Nephron (organoid): ENCODE measurements around the gene DDX54.

ENCODE experiments used
- H3K27ac Mint-ChIP-seq, 3 experiments: 2 replicates each; pipeline ENCODE4 v1.8.0; 2020; ENCODE audit warnings: mixed read lengths in 3 of 3, mild to moderate bottlenecking in 2 of 3, moderate library complexity in 1 of 3
- H3K27me3 Mint-ChIP-seq: 2 replicates; pipeline ENCODE4 v1.8.0; 2021; ENCODE audit warnings: low read depth, mild to moderate bottlenecking, moderate library complexity, mixed read lengths
- H3K36me3 Mint-ChIP-seq: 2 replicates; pipeline ENCODE4 v1.8.0; 2020; ENCODE audit warnings: low read depth, mixed read lengths
- H3K4me1 Mint-ChIP-seq: 2 replicates; pipeline ENCODE4 v1.8.0; 2020; ENCODE audit warnings: mixed read lengths
- H3K4me3 Mint-ChIP-seq, 3 experiments: 2 replicates each; pipeline ENCODE4 v1.8.0; 2020; ENCODE audit warnings: mild to moderate bottlenecking in 3 of 3, mixed read lengths in 3 of 3, moderate library complexity in 2 of 3
- H3K9me3 Mint-ChIP-seq: 2 replicates; pipeline ENCODE4 v1.8.0; 2020; ENCODE audit warnings: mixed read lengths
- TF ChIP-seq, protein P1 (sequence below), 3 experiments: fragments of 200-600 bp; sonication (generic); IDR thresholded peaks; one replicate each; pipeline ENCODE4 v1.5.0; 2021; ENCODE audit warnings: antibody characterized with exemption in 3 of 3; ENCODE audit not compliant: unreplicated experiment in 3 of 3

The DDX54 gene

DNA sequence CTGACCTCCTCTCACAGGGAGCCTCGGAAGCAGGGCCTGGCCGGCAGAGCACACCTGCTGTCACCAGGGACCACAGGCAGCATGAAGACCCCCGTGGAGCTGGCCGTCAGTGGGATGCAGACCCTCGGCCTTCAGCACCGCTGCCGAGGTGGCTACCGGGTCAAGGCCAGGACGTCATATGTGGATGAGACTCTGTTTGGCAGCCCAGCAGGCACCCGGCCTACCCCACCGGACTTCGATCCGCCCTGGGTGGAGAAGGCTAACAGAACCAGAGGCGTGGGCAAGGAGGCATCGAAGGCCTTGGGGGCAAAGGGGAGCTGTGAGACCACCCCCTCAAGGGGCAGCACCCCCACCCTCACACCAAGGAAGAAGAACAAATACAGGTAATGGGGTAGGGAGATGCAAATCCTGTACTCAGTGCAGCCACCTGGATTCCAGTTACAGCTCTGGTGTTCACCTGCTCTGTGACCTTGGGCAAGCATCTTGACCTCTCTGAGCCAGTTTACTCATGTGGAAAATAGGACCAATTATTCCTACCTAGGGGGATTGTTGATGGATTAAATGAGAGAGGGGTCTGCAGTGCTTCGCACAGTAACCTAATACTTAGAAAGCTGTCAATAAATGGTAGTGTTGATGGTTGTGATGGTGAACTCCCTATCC lies 1.5 kb upstream of the DDX54 start:
- Mint-ChIP-seq H3K36me3 (peaks cover 28% of the 10 kb centered on the region), H3K4me3 (peak overlapping the region; percentile 89 to 99 (median 95)), H3K27me3 (no peaks in the 10 kb centered on the region), H3K4me1 (peaks cover 12% of the 10 kb centered on the region), H3K9me3 (no peaks in the 10 kb centered on the region), H3K27ac (peak overlapping the region; percentile 88 to 96 (median 90))
- TF ChIP-seq, protein P1, sequence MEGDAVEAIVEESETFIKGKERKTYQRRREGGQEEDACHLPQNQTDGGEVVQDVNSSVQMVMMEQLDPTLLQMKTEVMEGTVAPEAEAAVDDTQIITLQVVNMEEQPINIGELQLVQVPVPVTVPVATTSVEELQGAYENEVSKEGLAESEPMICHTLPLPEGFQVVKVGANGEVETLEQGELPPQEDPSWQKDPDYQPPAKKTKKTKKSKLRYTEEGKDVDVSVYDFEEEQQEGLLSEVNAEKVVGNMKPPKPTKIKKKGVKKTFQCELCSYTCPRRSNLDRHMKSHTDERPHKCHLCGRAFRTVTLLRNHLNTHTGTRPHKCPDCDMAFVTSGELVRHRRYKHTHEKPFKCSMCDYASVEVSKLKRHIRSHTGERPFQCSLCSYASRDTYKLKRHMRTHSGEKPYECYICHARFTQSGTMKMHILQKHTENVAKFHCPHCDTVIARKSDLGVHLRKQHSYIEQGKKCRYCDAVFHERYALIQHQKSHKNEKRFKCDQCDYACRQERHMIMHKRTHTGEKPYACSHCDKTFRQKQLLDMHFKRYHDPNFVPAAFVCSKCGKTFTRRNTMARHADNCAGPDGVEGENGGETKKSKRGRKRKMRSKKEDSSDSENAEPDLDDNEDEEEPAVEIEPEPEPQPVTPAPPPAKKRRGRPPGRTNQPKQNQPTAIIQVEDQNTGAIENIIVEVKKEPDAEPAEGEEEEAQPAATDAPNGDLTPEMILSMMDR (IDR thresholded peaks at IDR 0.05; ENCODE audit: unreplicated experiment in 3 of 3), result no peak

DNA sequence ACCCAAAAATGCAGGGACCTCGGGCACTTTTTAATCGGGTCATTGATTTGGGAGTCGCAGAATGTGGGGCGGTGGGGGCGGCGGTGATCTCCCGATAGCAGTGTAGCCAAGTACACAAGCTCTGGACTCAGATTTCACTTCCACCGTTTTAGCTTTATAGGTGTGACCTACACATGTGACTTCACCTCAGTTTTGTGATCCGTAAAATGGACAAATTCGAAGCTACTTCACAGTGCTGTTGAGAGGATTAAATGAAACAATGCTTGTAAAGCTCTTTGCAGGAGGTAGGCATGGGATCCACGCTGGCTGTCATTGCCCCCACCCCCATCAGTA lies 721 bp upstream of the DDX54 start:
- H3K4me1 Mint-ChIP-seq, result peaks cover 12% of the 10 kb centered on the region
- no peaks in the 10 kb centered on the region for H3K27me3 Mint-ChIP-seq
- peak overlapping the region; percentile 88 to 96 (median 90) for H3K27ac Mint-ChIP-seq
- peaks cover 31% of the 10 kb centered on the region for H3K36me3 Mint-ChIP-seq
- peak overlapping the region; percentile 89 to 99 (median 95) for H3K4me3 Mint-ChIP-seq
- TF ChIP-seq, protein P1 (IDR thresholded peaks at IDR 0.05; ENCODE audit: unreplicated experiment in 3 of 3), result no peak
- no peaks in the 10 kb centered on the region for H3K9me3 Mint-ChIP-seq

DNA sequence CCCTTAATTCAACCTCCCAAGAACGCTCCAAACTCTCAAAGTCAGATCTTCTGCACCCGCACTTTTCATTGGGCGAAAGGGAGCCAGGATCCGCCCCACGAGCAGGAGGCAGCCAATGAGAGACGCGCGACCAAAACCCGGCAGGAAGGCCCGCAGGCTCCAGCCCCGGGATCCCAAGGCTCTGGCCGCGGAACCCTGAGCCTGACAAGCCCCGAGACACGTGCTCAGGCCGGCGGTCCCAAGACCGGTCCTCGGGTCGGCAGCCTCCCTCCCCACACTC lies 438 bp downstream of the DDX54 start:
- peaks cover 36% of the 10 kb centered on the region for H3K36me3 Mint-ChIP-seq
- H3K27me3 Mint-ChIP-seq, result no peaks in the 10 kb centered on the region
- H3K27ac Mint-ChIP-seq, result peak overlapping the region; percentile 95 to 99 (median 96)
- H3K4me1 Mint-ChIP-seq, result peaks cover 12% of the 10 kb centered on the region
- peak overlapping the region; percentile 89 to 99 (median 95) for H3K4me3 Mint-ChIP-seq
- H3K9me3 Mint-ChIP-seq, result no peaks in the 10 kb centered on the region
- TF ChIP-seq, protein P1 (IDR thresholded peaks at IDR 0.05; ENCODE audit: unreplicated experiment in 3 of 3), result no peak

DNA sequence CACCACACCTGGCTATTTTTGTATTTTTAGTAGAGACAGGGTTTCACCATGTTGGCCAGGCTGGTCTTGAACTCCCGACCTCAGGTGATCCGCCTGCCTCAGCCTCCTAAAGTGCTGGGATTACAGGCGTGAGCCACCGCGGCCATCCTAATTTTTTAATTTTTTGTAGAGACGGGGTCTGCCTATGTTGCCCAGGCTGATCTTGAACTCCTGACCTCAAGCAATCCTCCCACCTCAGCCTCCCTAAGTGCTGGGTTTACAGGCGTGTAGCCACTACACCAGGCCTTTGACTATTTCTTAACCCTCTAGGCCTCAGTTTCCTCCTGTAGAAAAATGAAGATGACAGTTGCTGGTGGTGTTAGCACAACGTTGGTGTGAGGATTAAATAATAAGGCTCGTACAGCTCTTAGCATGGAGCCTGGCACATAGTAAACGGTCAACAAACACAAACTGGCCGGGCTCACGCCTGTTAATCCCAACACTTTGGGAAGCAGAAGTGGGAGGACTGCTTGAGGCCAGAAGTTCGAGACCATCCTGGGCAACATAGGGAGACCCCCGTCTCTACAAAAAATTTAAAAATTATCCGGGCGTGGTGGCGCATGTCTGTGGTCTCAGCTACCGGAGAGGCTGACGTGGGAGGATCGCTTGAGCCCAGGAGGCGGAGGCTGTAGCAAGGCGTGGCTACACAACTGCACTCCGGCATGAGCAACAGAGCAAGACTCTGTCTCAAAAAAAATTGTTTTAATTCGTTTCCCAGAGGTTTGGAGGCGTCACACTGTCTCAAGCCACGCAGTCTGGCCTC lies 979 bp downstream of the DDX54 start:
- H3K27ac Mint-ChIP-seq, result peak overlapping the region; percentile 95 to 99 (median 96)
- peaks cover 12% of the 10 kb centered on the region for H3K4me1 Mint-ChIP-seq
- peaks cover 38% of the 10 kb centered on the region for H3K36me3 Mint-ChIP-seq
- H3K9me3 Mint-ChIP-seq, result no peaks in the 10 kb centered on the region
- peak overlapping the region; percentile 89 to 99 (median 95) for H3K4me3 Mint-ChIP-seq
- TF ChIP-seq, protein P1 (IDR thresholded peaks at IDR 0.05; ENCODE audit: unreplicated experiment in 3 of 3), result no peak
- no peaks in the 10 kb centered on the region for H3K27me3 Mint-ChIP-seq

DNA sequence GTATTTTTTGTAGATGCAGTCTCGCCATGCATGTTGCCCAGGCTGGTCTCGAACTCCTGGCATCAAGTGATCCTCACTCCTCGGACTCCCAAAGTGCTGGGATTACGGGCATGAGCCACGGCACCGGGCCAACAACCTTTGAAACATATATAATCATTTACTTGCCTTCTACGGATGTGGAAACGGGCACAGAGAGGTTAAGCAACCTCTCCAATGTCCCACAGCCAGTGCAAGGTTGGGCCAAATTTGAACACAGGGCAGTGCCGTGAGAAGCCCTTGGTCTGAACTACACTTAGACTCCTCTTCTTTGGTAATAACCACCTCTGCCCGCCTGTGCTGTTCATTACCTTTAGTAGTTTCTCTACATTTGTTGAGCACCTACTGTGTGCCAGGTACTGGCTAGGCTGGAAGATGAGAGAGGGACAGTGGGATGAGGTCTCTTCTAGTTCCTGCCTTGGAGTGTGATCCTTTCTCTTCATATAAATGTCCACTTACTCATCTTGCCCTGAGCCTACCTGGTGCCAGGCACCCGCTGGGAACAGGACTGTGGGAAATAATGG lies 2.2 kb downstream of the DDX54 start:
- TF ChIP-seq, protein P1 (IDR thresholded peaks at IDR 0.05; ENCODE audit: unreplicated experiment in 3 of 3), result no peak
- H3K9me3 Mint-ChIP-seq, result no peaks in the 10 kb centered on the region
- H3K27me3 Mint-ChIP-seq, result no peaks in the 10 kb centered on the region
- peaks cover 46% of the 10 kb centered on the region for H3K36me3 Mint-ChIP-seq
- H3K27ac Mint-ChIP-seq, result no peak overlapping the region
- peaks cover 12% of the 10 kb centered on the region for H3K4me1 Mint-ChIP-seq
- H3K4me3 Mint-ChIP-seq, result peak overlapping the region; percentile 42 to 95 (median 58)
